Lung (tissue), 13 donors: ENCODE data around the gene SERINC4. TPM values are rescaled to one million over a fixed set of nuclear protein-coding genes. Genes with fewer than 3 reads are reported as not detected.
"Not testable (repeated sequence)": the region's sequence is repeated elsewhere in the genome, so short reads cannot be mapped to it uniquely, and the experiment has no call there.

Experiments
- ATAC-seq: fragments of 200-7000 bp; cut with Tn5 transposase; one replicate; pipeline ENCODE4 v1.9.1; 2020; ENCODE audit warnings: moderate number of reproducible peaks; ENCODE audit not compliant: insufficient read depth, low FRiP score
- DNase-seq, 3 donors: peaks; one replicate each; pipeline ENCODE4 v3.0.0-alpha.2; 2013 to 2017
- H3K27ac ChIP-seq, 2 donors: one replicate each; pipeline ENCODE4 v1.5.1; 2013; ENCODE audit warnings: mild to moderate bottlenecking in 2 of 2, moderate library complexity in 2 of 2, control low read depth in 1 of 2, inconsistent platforms in 1 of 2, low read depth in 1 of 2, low read length in 1 of 2
- H3K27me3 ChIP-seq, 3 donors: one replicate each; pipeline ENCODE4 v1.5.1; 2013; ENCODE audit warnings: low read length in 2 of 3; ENCODE audit not compliant: control insufficient read depth in 3 of 3, insufficient read depth in 3 of 3
- H3K36me3 ChIP-seq, 4 donors: one replicate each; pipeline ENCODE4 v1.5.1; 2013; ENCODE audit warnings: low read length in 4 of 4, mild to moderate bottlenecking in 1 of 4, moderate library complexity in 1 of 4; ENCODE audit not compliant: control insufficient read depth in 4 of 4, insufficient read depth in 4 of 4
- H3K4me1 ChIP-seq, 5 donors: one replicate each; pipeline ENCODE4 v1.5.1; 2013; ENCODE audit warnings: low read length in 5 of 5, mild to moderate bottlenecking in 2 of 5, moderate library complexity in 1 of 5; ENCODE audit not compliant: control insufficient read depth in 5 of 5, insufficient read depth in 5 of 5
- H3K4me3 ChIP-seq: one replicate; pipeline ENCODE4 v1.5.1; 2013; ENCODE audit warnings: mild to moderate bottlenecking, control low read depth, moderate library complexity
- H3K9ac ChIP-seq, 2 donors: one replicate each; pipeline ENCODE4 v1.5.1; 2013; ENCODE audit warnings: low read length in 2 of 2, control low read depth in 1 of 2; ENCODE audit not compliant: insufficient read depth in 1 of 2
- H3K9me3 ChIP-seq, 4 donors: one replicate each; pipeline ENCODE4 v1.5.1; 2013; ENCODE audit warnings: low read length in 3 of 4, mild to moderate bottlenecking in 1 of 4, moderate library complexity in 1 of 4; ENCODE audit not compliant: control insufficient read depth in 4 of 4, insufficient read depth in 3 of 4
- WGBS, 2 donors: extraction: QIAGEN DNeasy Blood & Tissue Kit; methylation state at CpG; one replicate each; pipeline ENCODE4 v1.1.7; 2013; 5-methylcytosine and 5-hydroxymethylcytosine counted together
- polyA plus RNA-seq, 2 donors: library from polyadenylated mRNA; stranded (reverse); fragments of 200-250 nt; gene quantifications; one replicate each; pipeline ENCODE4 v1.2.1, GENCODE V29; 2013
- small RNA-seq: library from RNA; depleted of rRNA; stranded (forward); fragments of <200 nt; gene quantifications from one replicate; pipeline ENCODE3, GENCODE V24; 2014; ENCODE audit warnings: low replicate concordance
- total RNA-seq, 2 donors: library from RNA; depleted of rRNA in 1 of 2; stranded (reverse); fragments of >200 nt in 1 of 2; gene quantifications; one replicate each; pipeline ENCODE4 v1.2.1, GENCODE V29; 2014 to 2021
- TF ChIP-seq, protein P1 (sequence below): IDR thresholded peaks from 2 replicates; pipeline ENCODE4 v1.5.1; 2012; ENCODE audit warnings: mild to moderate bottlenecking; ENCODE audit errors: control extremely low read depth, extremely low read depth
- donor health status: control.
- donor health status: control.
- donor health status: Bipolar disorder and iron deficiency.
- donor health status: healthy.
- donor health status: DM: yes; HTN: yes; CAD: no.

The SERINC4 gene
- total and polyA plus RNA-seq, 4 donors: 0.18 to 0.46 (median 0.24) TPM; not detected in 1

DNA sequence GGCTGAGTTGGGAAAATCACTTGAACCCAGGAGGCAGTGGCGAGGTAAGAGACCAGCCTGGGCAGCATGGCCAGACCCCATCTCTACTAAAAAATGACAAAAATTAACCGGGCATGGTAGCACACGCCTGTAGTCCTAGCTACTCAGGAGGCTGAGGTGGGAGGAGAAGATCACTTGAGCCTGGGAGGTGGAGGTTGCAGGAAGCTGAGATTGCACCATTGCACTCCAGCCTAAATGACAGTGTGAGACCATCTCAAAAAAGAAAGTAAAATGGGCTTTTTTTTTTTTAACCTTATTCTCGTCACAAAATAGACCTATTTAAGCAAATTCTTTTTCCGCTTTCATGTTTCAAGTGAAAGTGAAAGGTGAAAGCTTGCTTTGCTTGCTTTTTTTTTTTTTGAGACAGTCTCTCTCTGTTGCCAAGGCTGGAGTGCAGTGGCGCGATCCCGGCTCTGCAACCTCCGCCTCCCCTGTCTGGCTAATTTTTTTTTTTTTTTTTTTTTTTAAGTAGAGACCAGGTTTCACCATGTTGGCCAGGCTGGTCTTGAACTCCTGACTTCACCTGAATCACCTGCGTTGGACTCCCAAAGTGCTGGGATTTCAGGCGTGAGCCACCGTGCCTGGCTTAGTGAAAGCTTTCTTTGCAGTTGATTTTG is 50.2 kb downstream of the SERINC4 start:
- DNase-seq: peak in 2 of 3 donors; percentile 14 to 22
- peaks cover 0 to 12% (median 9%) of the 10 kb centered on the region in 4 donors for H3K36me3 ChIP-seq
- no peaks in the 10 kb centered on the region for H3K27me3 ChIP-seq
- no peak overlapping the region for H3K4me3 ChIP-seq
- 37 to 68% methylated on average over 12 of the region's 12 CpGs for WGBS, 2 donors
- no peak overlapping the region for H3K9ac ChIP-seq
- no peaks in the 10 kb centered on the region for H3K9me3 ChIP-seq
- TF ChIP-seq, protein P1, sequence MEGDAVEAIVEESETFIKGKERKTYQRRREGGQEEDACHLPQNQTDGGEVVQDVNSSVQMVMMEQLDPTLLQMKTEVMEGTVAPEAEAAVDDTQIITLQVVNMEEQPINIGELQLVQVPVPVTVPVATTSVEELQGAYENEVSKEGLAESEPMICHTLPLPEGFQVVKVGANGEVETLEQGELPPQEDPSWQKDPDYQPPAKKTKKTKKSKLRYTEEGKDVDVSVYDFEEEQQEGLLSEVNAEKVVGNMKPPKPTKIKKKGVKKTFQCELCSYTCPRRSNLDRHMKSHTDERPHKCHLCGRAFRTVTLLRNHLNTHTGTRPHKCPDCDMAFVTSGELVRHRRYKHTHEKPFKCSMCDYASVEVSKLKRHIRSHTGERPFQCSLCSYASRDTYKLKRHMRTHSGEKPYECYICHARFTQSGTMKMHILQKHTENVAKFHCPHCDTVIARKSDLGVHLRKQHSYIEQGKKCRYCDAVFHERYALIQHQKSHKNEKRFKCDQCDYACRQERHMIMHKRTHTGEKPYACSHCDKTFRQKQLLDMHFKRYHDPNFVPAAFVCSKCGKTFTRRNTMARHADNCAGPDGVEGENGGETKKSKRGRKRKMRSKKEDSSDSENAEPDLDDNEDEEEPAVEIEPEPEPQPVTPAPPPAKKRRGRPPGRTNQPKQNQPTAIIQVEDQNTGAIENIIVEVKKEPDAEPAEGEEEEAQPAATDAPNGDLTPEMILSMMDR: no peak
- no peak overlapping the region for H3K27ac ChIP-seq
- H3K4me1 ChIP-seq: peaks cover 0 to 20% (median 8%) of the 10 kb centered on the region in 5 donors
- ATAC-seq: no peak

DNA sequence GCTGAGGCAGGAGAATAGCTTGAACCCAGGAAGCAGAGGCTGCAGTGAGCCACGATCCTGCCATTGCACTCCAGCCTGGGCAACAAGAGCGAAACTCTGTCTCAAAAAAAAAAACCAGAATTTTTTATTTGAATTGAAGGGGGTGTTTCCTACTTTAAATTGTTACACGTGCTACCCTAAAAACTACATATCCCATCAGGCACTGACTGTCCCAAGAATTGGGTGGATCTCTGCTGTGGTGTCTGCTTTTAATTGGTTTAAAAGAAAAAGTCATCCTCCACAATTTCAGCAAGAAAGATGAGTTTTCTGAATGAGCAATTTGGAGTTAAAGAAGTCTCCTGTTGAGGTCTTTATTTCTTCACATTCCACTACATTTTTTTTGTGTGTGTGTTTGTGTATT is 51.6 kb downstream of the SERINC4 start:
- no peaks in the 10 kb centered on the region for H3K9me3 ChIP-seq
- H3K27me3 ChIP-seq: no peaks in the 10 kb centered on the region
- ATAC-seq (no peak), DNase-seq (peak in 2 of 3 donors; percentile 10 to 13)
- H3K27ac ChIP-seq: no peak overlapping the region
- H3K36me3 ChIP-seq: peaks cover 0 to 4% (median 2%) of the 10 kb centered on the region in 4 donors
- H3K9ac ChIP-seq: no peak overlapping the region
- H3K4me3 ChIP-seq: no peak overlapping the region
- 58 to 61% methylated on average over 3 of the region's 3 CpGs for WGBS, 2 donors
- TF ChIP-seq, protein P1: no peak
- H3K4me1 ChIP-seq: peaks cover 0 to 20% (median 8%) of the 10 kb centered on the region in 5 donors

DNA sequence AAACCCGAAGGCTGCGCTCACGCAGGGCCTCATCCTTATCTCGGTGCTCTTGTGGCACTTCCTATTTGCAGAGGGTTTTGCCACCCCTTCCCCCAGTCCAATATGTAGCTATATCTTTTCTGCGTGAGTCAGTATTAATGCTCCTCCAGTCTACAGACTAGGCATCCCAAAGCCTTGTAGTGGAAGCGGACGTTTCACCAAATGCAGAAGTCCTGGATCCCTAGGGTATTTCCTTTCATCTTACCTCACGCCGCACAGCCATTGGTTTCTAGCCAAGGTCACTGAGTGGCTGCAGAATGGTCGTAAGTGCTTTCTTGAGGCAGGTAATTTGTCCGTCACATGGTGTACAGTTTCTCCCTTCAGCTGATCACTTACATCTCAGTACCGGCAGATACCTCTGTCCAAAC is 53.1 kb downstream of the SERINC4 start:
- peak overlapping the region; percentile 77 for H3K4me3 ChIP-seq
- not testable (repeated sequence) for H3K27me3 ChIP-seq, H3K9me3 ChIP-seq, H3K36me3 ChIP-seq
- H3K4me1 ChIP-seq: peaks cover 0 to 19% (median 8%) of the 10 kb centered on the region in 5 donors
- WGBS, 2 donors: 0 to 1% methylated on average over 12 of the region's 12 CpGs
- H3K27ac ChIP-seq: peak overlapping the region; percentile 99
- ATAC-seq: peak; percentile 24
- peak; percentile 18 to 64 (median 44) for DNase-seq
- H3K9ac ChIP-seq: peak overlapping the region; percentile 82 to 85

DNA sequence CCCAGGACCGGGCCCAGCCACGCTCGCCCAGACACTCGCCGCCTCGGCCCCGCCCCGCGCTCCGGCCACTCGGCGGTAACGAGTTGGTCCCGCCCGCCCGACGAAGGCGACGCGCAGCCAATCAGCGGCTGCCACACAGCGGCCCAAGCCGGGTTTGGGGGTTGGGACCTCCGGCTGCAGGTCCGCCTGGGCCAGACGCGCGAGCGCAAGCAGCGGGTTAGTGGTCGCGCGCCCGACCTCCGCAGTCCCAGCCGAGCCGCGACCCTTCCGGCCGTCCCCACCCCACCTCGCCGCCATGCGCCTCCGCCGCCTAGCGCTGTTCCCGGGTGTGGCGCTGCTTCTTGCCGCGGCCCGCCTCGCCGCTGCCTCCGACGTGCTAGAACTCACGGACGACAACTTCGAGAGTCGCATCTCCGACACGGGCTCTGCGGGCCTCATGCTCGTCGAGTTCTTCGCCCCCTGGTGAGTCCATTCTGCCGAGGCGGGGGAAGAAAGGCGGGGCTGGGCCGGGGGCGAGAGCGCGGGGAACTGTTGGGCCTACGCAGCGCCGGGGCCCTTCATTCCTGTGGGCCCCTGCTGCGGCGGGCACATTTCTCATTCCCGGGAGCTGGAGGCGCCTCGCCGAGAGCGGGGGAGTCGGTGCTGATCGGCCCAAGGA is 53.6 kb downstream of the SERINC4 start, which contains the start of gene PDIA3:
TSS of gene PDIA3 (plus strand) at position 194 of the 658 bp plus-strand sequence. CDS start at position 296, 102 bp downstream.
- H3K36me3 ChIP-seq, H3K27me3 ChIP-seq, H3K9me3 ChIP-seq: not testable (repeated sequence)
- 0 to 1% methylated on average over 69 to 84 of the region's 84 CpGs for WGBS, 2 donors
- peak within 1 kb of the TSS; percentile 77 for H3K4me3 ChIP-seq
- H3K27ac ChIP-seq: peak within 1 kb of the TSS; percentile 99
- peak; percentile 94 for ATAC-seq
- peak; percentile 95 to 97 (median 96) for DNase-seq
- H3K4me1 ChIP-seq: peaks cover 0 to 14% (median 8%) of the 10 kb centered on the region in 5 donors
- peak within 1 kb of the TSS; percentile 82 to 85 for H3K9ac ChIP-seq

Small RNAs within 50 kb of the gene (small RNA-seq; reads per million reads assigned to genes)
- not detected for gene MIR1282

Other genes with a start within 250 kb of the SERINC4 start
- 10 to 100 TPM; 23.9 to 40.2 TPM for gene PPIP5K1, start 210.0 kb downstream of the SERINC4 start, total RNA-seq
- 1 to 10 TPM; 8.0 to 8.9 TPM for gene PPIP5K1, start 210.0 kb downstream of the SERINC4 start, polyA plus RNA-seq
- gene CKMT1B, start 206.2 kb downstream of the SERINC4 start, total RNA-seq: 1 to 10 TPM in 1 of 2 donors, not detected in 1; 6.9 TPM
- gene CKMT1B, start 206.2 kb downstream of the SERINC4 start, polyA plus RNA-seq: 1 to 10 TPM; 2.6 to 4.2 TPM
- gene STRC, start 181.4 kb downstream of the SERINC4 start, total RNA-seq: 1 to 10 TPM in 1 of 2 donors, under 1 TPM in 1; 0.40 to 1.0 TPM
- under 1 TPM; 0.03 to 0.28 TPM for gene STRC, start 181.4 kb downstream of the SERINC4 start, polyA plus RNA-seq
- gene CATSPER2, start 151.4 kb downstream of the SERINC4 start, total RNA-seq: 1 to 10 TPM; 1.8 to 5.6 TPM
- gene CATSPER2, start 151.4 kb downstream of the SERINC4 start, polyA plus RNA-seq: 1 to 10 TPM; 2.9 to 4.2 TPM
- 1 to 10 TPM in 1 of 2 donors, under 1 TPM in 1; 0.46 to 6.8 TPM for gene CKMT1A, start 106.4 kb downstream of the SERINC4 start, total RNA-seq
- 1 to 10 TPM; 3.1 to 5.0 TPM for gene CKMT1A, start 106.4 kb downstream of the SERINC4 start, polyA plus RNA-seq
- 100 to 1,000 TPM; 235 to 580 TPM for gene PDIA3, start 53.8 kb downstream of the SERINC4 start, total RNA-seq
- 100 to 1,000 TPM; 365 to 404 TPM for gene PDIA3, start 53.8 kb downstream of the SERINC4 start, polyA plus RNA-seq
- gene ELL3, start 23.3 kb downstream of the SERINC4 start, total RNA-seq: 10 to 100 TPM in 1 of 2 donors, 1 to 10 TPM in 1; 4.8 to 15.5 TPM
- 1 to 10 TPM; 3.6 to 4.2 TPM for gene ELL3, start 23.3 kb downstream of the SERINC4 start, polyA plus RNA-seq
- gene SERF2, start 7.9 kb downstream of the SERINC4 start, total RNA-seq: 100 to 1,000 TPM; 334 to 924 TPM
- gene SERF2, start 7.9 kb downstream of the SERINC4 start, polyA plus RNA-seq: 1,000 to 10,000 TPM; 2,106 to 3,331 TPM
- gene HYPK, start 379 bp upstream of the SERINC4 start, total RNA-seq: 10 to 100 TPM in 1 of 2 donors, 1 to 10 TPM in 1; 7.1 to 17.3 TPM
- 10 to 100 TPM in 1 of 2 donors, 1 to 10 TPM in 1; 8.4 to 24.6 TPM for gene HYPK, start 379 bp upstream of the SERINC4 start, polyA plus RNA-seq
- 10 to 100 TPM; 16.1 to 17.4 TPM for gene MFAP1, start 24.5 kb upstream of the SERINC4 start, total RNA-seq
- 10 to 100 TPM; 12.5 to 21.8 TPM for gene MFAP1, start 24.5 kb upstream of the SERINC4 start, polyA plus RNA-seq
- 1 to 10 TPM; 5.6 to 6.2 TPM for gene WDR76, start 26.8 kb upstream of the SERINC4 start, total RNA-seq
- 1 to 10 TPM; 2.4 to 2.6 TPM for gene WDR76, start 26.8 kb upstream of the SERINC4 start, polyA plus RNA-seq